GM23338 (cell line): ENCODE results near the gene COX5B. TPM values are rescaled to one million over a fixed set of nuclear protein-coding genes. Genes with fewer than 3 reads are reported as not detected.

Source experiments
- ATAC-seq: fragments of 200-7000 bp; cut with Tn5 transposase; 3 replicates; pipeline ENCODE4 v1.9.1; 2020
- DNase-seq: peaks from one replicate; pipeline ENCODE4 v3.0.0-alpha.2; 2015; ENCODE audit warnings: low spot score
- H2AFZ ChIP-seq: fragments of 200-600 bp; sonication (generic); 2 replicates; pipeline ENCODE4 v1.8.0; 2016; ENCODE audit warnings: antibody characterized with exemption, mild to moderate bottlenecking, moderate library complexity
- H3F3A ChIP-seq: fragments of 200-600 bp; sonication (generic); replicated peaks from 2 replicates; pipeline ENCODE4 v1.8.0; 2017; ENCODE audit warnings: antibody characterized with exemption, mixed run types, low read depth
- H3K27ac ChIP-seq: fragments of 200-600 bp; sonication (generic); 2 replicates; pipeline ENCODE4 v1.6.1; 2016; ENCODE audit warnings: low read depth
- H3K27me3 ChIP-seq: fragments of 200-600 bp; sonication (generic); 2 replicates; pipeline ENCODE4 v1.8.0; 2016; ENCODE audit warnings: mild to moderate bottlenecking, mixed run types, moderate library complexity; ENCODE audit not compliant: insufficient read depth
- H3K36me3 ChIP-seq: fragments of 200-600 bp; sonication (generic); 2 replicates; pipeline ENCODE4 v1.8.0; 2016; ENCODE audit warnings: mild to moderate bottlenecking; ENCODE audit not compliant: insufficient read depth
- H3K4me1 ChIP-seq: fragments of 200-600 bp; sonication (generic); 2 replicates; pipeline ENCODE4 v1.8.0; 2016; ENCODE audit warnings: mild to moderate bottlenecking, moderate library complexity; ENCODE audit not compliant: insufficient read depth
- H3K4me2 ChIP-seq: fragments of 200-600 bp; sonication (generic); 2 replicates; pipeline ENCODE4 v1.7.1; 2017; ENCODE audit warnings: mixed run types
- H3K4me3 ChIP-seq: fragments of 200-600 bp; sonication (generic); 2 replicates; pipeline ENCODE4 v1.6.1; 2016; ENCODE audit warnings: mixed run types
- H3K79me2 ChIP-seq: fragments of 200-600 bp; sonication (generic); replicated peaks from 2 replicates; pipeline ENCODE4 v1.8.0; 2017; ENCODE audit warnings: mild to moderate bottlenecking; ENCODE audit not compliant: insufficient read depth
- H3K9me2 ChIP-seq: fragments of 200-600 bp; sonication (generic); 2 replicates; pipeline ENCODE4 v1.8.0; 2017; ENCODE audit not compliant: insufficient read depth
- H4K20me1 ChIP-seq: fragments of 200-600 bp; sonication (generic); replicated peaks from 2 replicates; pipeline ENCODE4 v1.8.0; 2017; ENCODE audit warnings: mild to moderate bottlenecking; ENCODE audit not compliant: insufficient read depth
- H3K27ac Mint-ChIP-seq: 2 replicates; pipeline ENCODE4 v1.8.0; 2020; ENCODE audit warnings: inconsistent platforms, mild to moderate bottlenecking, moderate library complexity, mixed read lengths
- H3K27me3 Mint-ChIP-seq: 3 replicates; pipeline ENCODE4 v1.8.0; 2022; ENCODE audit warnings: low read depth, mild to moderate bottlenecking, moderate library complexity, mixed read lengths, inconsistent platforms; ENCODE audit not compliant: insufficient read depth, poor library complexity
- H3K36me3 Mint-ChIP-seq: 3 replicates; pipeline ENCODE4 v1.8.0; 2021; ENCODE audit warnings: low read depth, mild to moderate bottlenecking, inconsistent platforms, moderate library complexity, mixed read lengths
- H3K4me1 Mint-ChIP-seq: 3 replicates; pipeline ENCODE4 v1.8.0; 2020; ENCODE audit warnings: mild to moderate bottlenecking, inconsistent platforms, mixed read lengths
- H3K4me3 Mint-ChIP-seq: 3 replicates; pipeline ENCODE4 v1.8.0; 2021; ENCODE audit warnings: moderate library complexity, mild to moderate bottlenecking, inconsistent platforms, mixed read lengths
- H3K9me3 Mint-ChIP-seq: 3 replicates; pipeline ENCODE4 v1.8.0; 2020; ENCODE audit warnings: moderate library complexity, mild to moderate bottlenecking, inconsistent platforms, mixed read lengths
- CREB1 ChIP-seq: fragments of 250-450 bp; sonication (Bioruptor Pico); IDR thresholded peaks from 2 replicates; pipeline ENCODE4 v1.5.0; 2020; ENCODE audit warnings: low read depth, mild to moderate bottlenecking, moderate library complexity
- CTCF ChIP-seq, 2 experiments: fragments of 200-600 bp in 1 of 2; sonication (generic) in 1 of 2; conservative IDR thresholded peaks; 2 replicates each; pipeline versions ENCODE4 v1.5.1 to v1.6.1; 2016 to 2017; ENCODE audit warnings: antibody characterized with exemption in 2 of 2, low read depth in 2 of 2, mild to moderate bottlenecking in 2 of 2, moderate library complexity in 1 of 2
- EZH2 ChIP-seq: fragments of 200-600 bp; sonication (generic); IDR thresholded peaks from one replicate; pipeline ENCODE4 v1.8.0; 2017; ENCODE audit warnings: antibody characterized with exemption, mild to moderate bottlenecking, low read depth; ENCODE audit not compliant: unreplicated experiment
- EZH2phosphoT487 ChIP-seq: fragments of 200-600 bp; sonication (generic); IDR thresholded peaks from one replicate; pipeline ENCODE4 v1.8.1; 2018; ENCODE audit warnings: antibody characterized with exemption; ENCODE audit not compliant: unreplicated experiment
- JUNB ChIP-seq: IDR thresholded peaks from one replicate; pipeline ENCODE4 v1.6.1; 2016; ENCODE audit warnings: antibody characterized with exemption; ENCODE audit not compliant: unreplicated experiment
- NANOG ChIP-seq: IDR thresholded peaks from 2 replicates; pipeline ENCODE4 v1.6.1; 2016; ENCODE audit warnings: antibody characterized with exemption, borderline replicate concordance
- POLR2AphosphoS5 ChIP-seq: IDR thresholded peaks from 2 replicates; pipeline ENCODE4 v1.6.1; 2016; ENCODE audit warnings: antibody characterized with exemption, low read depth
- STAT1 ChIP-seq: IDR thresholded peaks from one replicate; pipeline ENCODE4 v1.6.1; 2016; ENCODE audit warnings: antibody characterized with exemption; ENCODE audit not compliant: unreplicated experiment
- ZNF331 ChIP-seq: fragments of 250-450 bp; sonication (Bioruptor Pico); IDR thresholded peaks from 2 replicates; pipeline ENCODE4 v1.5.0; 2020; ENCODE audit warnings: low read depth, mild to moderate bottlenecking, moderate library complexity
- ZNF462 ChIP-seq: fragments of 250-450 bp; sonication (Bioruptor Pico); IDR thresholded peaks from 2 replicates; pipeline ENCODE4 v1.5.0; 2020; ENCODE audit warnings: mild to moderate bottlenecking, moderate library complexity
- polyA plus RNA-seq: library from polyadenylated mRNA; unstranded; fragments of >200 nt; fragmentation: Nextera tagmentation; extraction: Ambion mirVana; gene quantifications from 2 replicates; pipeline ENCODE4 v1.2.1, GENCODE V29; 2016
- total RNA-seq: library from RNA; depleted of rRNA; stranded (reverse); fragments of >200 nt; shearing (Covaris generic); gene quantifications from 2 replicates; pipeline ENCODE4 v1.2.3, GENCODE V29; 2014

Gene COX5B
- total and polyA plus RNA-seq, 2 experiments from 2014 or later, result 260 to 666 TPM

GRCh38 chr2:97653874-97654273, 8.0 kb downstream of the COX5B start (continued):
- no peak for TF ChIP-seq ZNF462 (CRISPR knock-in tag)
- TF ChIP-seq ZNF331 (CRISPR knock-in tag), result no peak
- no peak for TF ChIP-seq EZH2
- no peak for TF ChIP-seq EZH2phosphoT487
- TF ChIP-seq CTCF (conservative IDR thresholded peaks at IDR 0.05; ENCODE audit: low read depth in 2 of 2), result no peak

GRCh38 chr2:97654309-97654708, 8.4 kb downstream of the COX5B start:
- DNase-seq, result no peak
- H3K27me3 Mint-ChIP-seq, result no peaks in the 10 kb centered on the region
- Histone ChIP-seq H4K20me1 (no peaks in the 10 kb centered on the region), H3K4me1 (no peaks in the 10 kb centered on the region), H3K9me2 (no peaks in the 10 kb centered on the region), H3K4me2 (no peak overlapping the region), H3K36me3 (no peaks in the 10 kb centered on the region), H3K4me3 (no peak overlapping the region), H3K27me3 (no peaks in the 10 kb centered on the region), H2AFZ (no peak overlapping the region), H3F3A (0 out of 2 replicates have a peak, but pooled peaks cover 3% of the 10 kb centered on the region), H3K27ac (no peak overlapping the region), H3K79me2 (no peaks in the 10 kb centered on the region)
- ATAC-seq, result no peak
- H3K4me3 Mint-ChIP-seq, result no peak overlapping the region
- H3K36me3 Mint-ChIP-seq, result peaks cover 68% of the 10 kb centered on the region
- TF ChIP-seq CREB1 (CRISPR knock-in tag) (no peak), POLR2AphosphoS5 (no peak), JUNB (no peak), EZH2phosphoT487 (no peak), NANOG (no peak), STAT1 (no peak)
- peaks cover 20% of the 10 kb centered on the region for H3K9me3 Mint-ChIP-seq
- no peaks in the 10 kb centered on the region for H3K4me1 Mint-ChIP-seq
- no peak overlapping the region for H3K27ac Mint-ChIP-seq
